OCI-LY3 (cell line): ENCODE data around the gene MSI2.

Source experiments
- H2AFZ ChIP-seq: fragments of 200-600, 300-600 bp; shearing (Covaris generic); 2 replicates; pipeline ENCODE4 v1.6.0; 2014; ENCODE audit warnings: antibody characterized with exemption, low read depth, low read length
- H3K27ac ChIP-seq: fragments of 200-600, 300-600 bp; sonication (generic); 2 replicates; pipeline ENCODE4 v1.5.1; 2014; ENCODE audit warnings: mild to moderate bottlenecking, low read length, moderate library complexity, mixed read lengths
- H3K27me3 ChIP-seq: fragments of 200-600, 300-600 bp; sonication (generic); 2 replicates; pipeline ENCODE4 v1.6.1; 2014; ENCODE audit warnings: low read depth, low read length, mixed read lengths
- H3K36me3 ChIP-seq: fragments of 200-600, 300-600 bp; sonication (generic); replicated peaks from 2 replicates; pipeline ENCODE3; 2014; ENCODE audit warnings: low read depth, low read length, mixed read lengths
- H3K4me1 ChIP-seq: fragments of 300-600, 200-600 bp; sonication (generic); 2 replicates; pipeline ENCODE4 v1.6.1; 2014; ENCODE audit warnings: low read length, mixed read lengths
- H3K4me2 ChIP-seq: fragments of 200-600, 300-600 bp; sonication (generic); 2 replicates; pipeline ENCODE4 v1.6.1; 2014; ENCODE audit warnings: low read length, mixed read lengths
- H3K4me3 ChIP-seq: fragments of 300-600, 200-600 bp; sonication (generic); 2 replicates; pipeline ENCODE4 v1.5.1; 2014; ENCODE audit warnings: antibody characterized with exemption, mild to moderate bottlenecking, low read length, moderate library complexity
- H3K79me2 ChIP-seq: fragments of 300-600, 200-600 bp; shearing (Covaris generic); 2 replicates; pipeline ENCODE4 v1.6.1; 2014; ENCODE audit warnings: mild to moderate bottlenecking, low read length, mixed read lengths
- H3K9ac ChIP-seq: fragments of 300-600, 200-600 bp; shearing (Covaris generic); 2 replicates; pipeline ENCODE4 v1.6.0; 2014; ENCODE audit warnings: mild to moderate bottlenecking, low read length, moderate library complexity
- H3K9me3 ChIP-seq: fragments of 200-600, 300-600 bp; shearing (Covaris generic); 2 replicates; pipeline ENCODE4 v1.6.1; 2014; ENCODE audit warnings: low read length, mixed read lengths; ENCODE audit not compliant: insufficient read depth
- H4K20me1 ChIP-seq: fragments of 200-600, 300-600 bp; sonication (generic); 2 replicates; pipeline ENCODE4 v1.6.1; 2016; ENCODE audit warnings: low read length, mixed read lengths; ENCODE audit not compliant: insufficient read depth
- EZH2phosphoT487 ChIP-seq: fragments of 200-600 bp; shearing (Covaris generic); IDR thresholded peaks from 2 replicates; pipeline ENCODE4 v1.6.1; 2018; ENCODE audit warnings: antibody characterized with exemption, mixed run types, low read depth
- TF ChIP-seq, protein P1 (sequence below): fragments of 200-600, 300-600 bp; sonication (generic); IDR thresholded peaks from 2 replicates; pipeline ENCODE4 v1.5.1; 2014; ENCODE audit warnings: antibody characterized with exemption, low read length, low read depth

The MSI2 gene

DNA sequence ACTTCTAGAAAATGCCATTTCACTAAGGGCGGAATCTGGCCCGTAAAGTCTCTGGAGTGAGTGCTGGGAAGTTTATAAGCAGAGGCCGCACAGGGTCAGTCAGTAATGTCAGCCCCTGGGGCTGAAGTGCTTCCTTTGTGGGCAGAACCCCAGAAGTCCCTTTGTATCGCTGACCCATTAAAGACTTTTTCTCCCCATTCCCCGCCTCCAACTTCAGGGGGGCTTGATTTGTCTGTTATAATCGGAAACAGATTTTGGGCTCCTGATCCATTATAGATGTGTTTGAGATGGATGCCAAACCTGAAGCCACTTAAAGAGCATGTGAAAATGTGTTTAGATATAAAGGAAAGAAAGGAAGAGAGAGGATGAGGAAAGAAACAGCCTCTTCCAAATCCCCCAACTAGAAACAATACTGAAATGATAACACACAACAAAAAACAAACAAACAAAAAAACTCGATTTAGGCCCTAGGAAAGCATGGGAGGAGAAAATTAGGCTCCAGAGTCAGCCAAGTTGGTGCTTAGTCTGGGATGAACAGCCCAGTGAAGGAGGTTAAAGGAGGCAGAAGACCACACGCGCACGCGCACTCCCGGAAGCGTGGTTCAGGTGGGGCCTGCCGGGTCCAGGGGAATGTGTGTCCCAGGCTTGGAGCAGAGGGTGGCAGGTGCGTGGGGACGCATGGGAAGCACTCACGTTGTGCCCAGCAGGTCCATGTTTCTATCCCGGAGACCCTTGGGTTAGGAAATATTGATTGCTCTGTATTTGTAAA, 27.1 kb downstream of the MSI2 start:
- TF ChIP-seq, protein P1, sequence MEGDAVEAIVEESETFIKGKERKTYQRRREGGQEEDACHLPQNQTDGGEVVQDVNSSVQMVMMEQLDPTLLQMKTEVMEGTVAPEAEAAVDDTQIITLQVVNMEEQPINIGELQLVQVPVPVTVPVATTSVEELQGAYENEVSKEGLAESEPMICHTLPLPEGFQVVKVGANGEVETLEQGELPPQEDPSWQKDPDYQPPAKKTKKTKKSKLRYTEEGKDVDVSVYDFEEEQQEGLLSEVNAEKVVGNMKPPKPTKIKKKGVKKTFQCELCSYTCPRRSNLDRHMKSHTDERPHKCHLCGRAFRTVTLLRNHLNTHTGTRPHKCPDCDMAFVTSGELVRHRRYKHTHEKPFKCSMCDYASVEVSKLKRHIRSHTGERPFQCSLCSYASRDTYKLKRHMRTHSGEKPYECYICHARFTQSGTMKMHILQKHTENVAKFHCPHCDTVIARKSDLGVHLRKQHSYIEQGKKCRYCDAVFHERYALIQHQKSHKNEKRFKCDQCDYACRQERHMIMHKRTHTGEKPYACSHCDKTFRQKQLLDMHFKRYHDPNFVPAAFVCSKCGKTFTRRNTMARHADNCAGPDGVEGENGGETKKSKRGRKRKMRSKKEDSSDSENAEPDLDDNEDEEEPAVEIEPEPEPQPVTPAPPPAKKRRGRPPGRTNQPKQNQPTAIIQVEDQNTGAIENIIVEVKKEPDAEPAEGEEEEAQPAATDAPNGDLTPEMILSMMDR = no peak
- no peak for TF ChIP-seq EZH2phosphoT487
- no peak overlapping the region for H2AFZ ChIP-seq
- H3K4me3 ChIP-seq = no peak overlapping the region
- peaks cover 15% of the 10 kb centered on the region for H3K36me3 ChIP-seq
- H3K79me2 ChIP-seq = peaks cover 17% of the 10 kb centered on the region; the same call in 1 of the 2 replicates
- peaks cover 17% of the 10 kb centered on the region; the same call in 1 of the 2 replicates for H4K20me1 ChIP-seq
- H3K4me2 ChIP-seq = no peak overlapping the region
- no peaks in the 10 kb centered on the region for H3K27me3 ChIP-seq
- no peak overlapping the region for H3K9ac ChIP-seq
- H3K4me1 ChIP-seq = peaks cover 8% of the 10 kb centered on the region
- no peak overlapping the region for H3K27ac ChIP-seq
- no peaks in the 10 kb centered on the region for H3K9me3 ChIP-seq

DNA sequence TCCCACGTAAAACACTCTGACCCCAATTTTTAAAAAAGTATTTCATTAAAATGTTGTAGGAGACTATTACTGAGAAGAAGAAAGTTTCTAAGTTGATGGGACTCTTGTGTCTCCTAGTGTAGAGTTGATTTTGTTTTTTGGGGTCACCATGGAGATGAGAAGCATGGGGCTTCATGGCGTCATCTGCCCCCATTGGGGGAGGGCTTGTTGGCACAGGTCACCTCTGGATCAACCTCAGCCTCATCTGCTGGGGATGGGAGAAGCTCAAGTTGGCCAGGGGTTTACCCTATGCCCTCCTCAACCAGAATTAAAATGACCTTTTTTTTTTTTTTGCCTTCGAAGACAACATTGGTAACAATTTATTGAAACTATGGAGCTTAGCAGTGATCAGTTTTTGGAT, 28.3 kb downstream of the MSI2 start:
- peaks cover 8% of the 10 kb centered on the region for H3K4me1 ChIP-seq
- peaks cover 26% of the 10 kb centered on the region for H4K20me1 ChIP-seq
- no peak overlapping the region for H3K9ac ChIP-seq
- peaks cover 25% of the 10 kb centered on the region; the same call in 1 of the 2 replicates for H3K79me2 ChIP-seq
- peaks cover 13% of the 10 kb centered on the region for H3K36me3 ChIP-seq
- TF ChIP-seq, protein P1 = no peak
- TF ChIP-seq EZH2phosphoT487 = no peak
- no peaks in the 10 kb centered on the region for H3K9me3 ChIP-seq
- H2AFZ ChIP-seq = no peak overlapping the region
- H3K27ac ChIP-seq = no peak overlapping the region
- no peaks in the 10 kb centered on the region for H3K27me3 ChIP-seq
- H3K4me3 ChIP-seq = no peak overlapping the region
- H3K4me2 ChIP-seq = no peak overlapping the region

DNA sequence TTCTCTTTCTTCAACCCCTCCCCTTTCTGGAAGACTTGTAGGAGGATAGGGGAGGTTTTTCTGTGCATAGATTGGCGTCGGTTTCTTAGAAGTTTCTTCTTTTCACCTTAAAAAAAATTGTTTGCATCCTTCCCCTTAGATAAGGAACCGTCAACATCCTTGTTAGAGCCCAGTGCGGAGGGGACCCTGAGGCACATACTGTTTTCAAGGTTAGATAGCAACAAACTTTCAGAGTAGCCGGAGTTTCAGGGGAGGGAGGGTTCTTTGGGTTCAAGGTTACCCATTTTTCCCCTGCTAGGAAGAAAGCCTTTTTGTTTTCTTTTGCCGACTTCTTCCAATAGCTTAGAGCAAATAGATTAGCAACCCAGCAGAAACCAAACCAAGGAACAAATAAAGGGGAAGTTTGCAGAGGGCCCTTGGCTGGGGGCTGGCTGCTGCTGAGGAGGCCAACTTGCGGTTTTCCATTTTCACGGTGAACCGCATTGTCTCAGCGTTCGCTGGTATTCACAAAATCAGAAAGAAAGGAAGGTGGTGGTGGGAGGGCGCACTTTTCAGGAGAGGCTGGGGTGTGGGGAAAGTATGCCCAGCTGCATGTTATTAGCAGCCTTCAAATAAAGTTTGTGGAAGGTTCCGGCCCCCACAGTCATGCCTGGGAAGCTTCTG, 28.8 kb downstream of the MSI2 start:
- H2AFZ ChIP-seq = no peak overlapping the region
- H3K4me3 ChIP-seq = no peak overlapping the region
- H3K79me2 ChIP-seq = peaks cover 27% of the 10 kb centered on the region; the same call in 1 of the 2 replicates
- peaks cover 30% of the 10 kb centered on the region for H4K20me1 ChIP-seq
- H3K9me3 ChIP-seq = no peaks in the 10 kb centered on the region
- TF ChIP-seq EZH2phosphoT487 = no peak
- TF ChIP-seq, protein P1 = no peak
- peaks cover 8% of the 10 kb centered on the region for H3K4me1 ChIP-seq
- H3K27me3 ChIP-seq = no peaks in the 10 kb centered on the region
- peak overlapping the region; percentile 25 for H3K4me2 ChIP-seq
- no peak overlapping the region for H3K27ac ChIP-seq
- H3K36me3 ChIP-seq = peaks cover 13% of the 10 kb centered on the region
- H3K9ac ChIP-seq = no peak overlapping the region

DNA sequence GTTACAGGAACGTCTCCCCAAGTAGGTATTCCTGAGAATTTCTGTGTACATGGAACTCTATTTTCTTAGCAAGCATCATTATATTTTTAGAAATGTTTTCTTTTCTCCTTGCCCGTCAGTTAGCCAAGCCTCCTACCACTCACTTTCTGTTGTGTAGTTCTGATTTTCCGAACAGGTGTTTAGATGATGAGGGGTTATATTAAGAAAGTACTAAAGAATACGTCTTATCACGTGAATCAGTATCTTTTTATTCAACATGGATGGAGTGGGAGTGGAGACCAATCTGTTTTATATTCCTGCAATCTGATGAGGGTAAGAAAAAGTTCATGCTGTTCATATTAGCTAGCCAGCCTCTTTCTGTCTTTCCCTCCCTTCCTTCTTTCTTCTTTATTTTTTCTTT, 29.4 kb downstream of the MSI2 start:
- Histone ChIP-seq H2AFZ (no peak overlapping the region), H3K4me3 (no peak overlapping the region), H3K9ac (no peak overlapping the region), H3K27me3 (no peaks in the 10 kb centered on the region), H3K4me2 (no peak overlapping the region; the same call in 1 of the 2 replicates), H3K9me3 (no peaks in the 10 kb centered on the region), H3K4me1 (peaks cover 8% of the 10 kb centered on the region), H3K79me2 (peaks cover 28% of the 10 kb centered on the region; the same call in 1 of the 2 replicates), H4K20me1 (peaks cover 30% of the 10 kb centered on the region), H3K27ac (no peak overlapping the region), H3K36me3 (peaks cover 13% of the 10 kb centered on the region)
- TF ChIP-seq, protein P1 = no peak
- no peak for TF ChIP-seq EZH2phosphoT487
